Tibial nerve (tissue), 3 donors: ENCODE data around the gene KIZ.

Source experiments
- CTCF ChIP-seq, 5 experiments: fragments of 200-600 bp in 3 of 5; fragments of 450-650 bp in 2 of 5; sonication (generic) in 3 of 5; IDR thresholded peaks; one replicate each; pipeline ENCODE4 v1.5.1; 2016 to 2019; ENCODE audit warnings: antibody characterized with exemption in 5 of 5, mild to moderate bottlenecking in 3 of 5, moderate library complexity in 2 of 5
- POLR2A ChIP-seq, 2 donors: fragments of 450-650 bp; IDR thresholded peaks; one replicate each; pipeline ENCODE4 v1.6.1; 2017; ENCODE audit warnings: antibody characterized with exemption in 2 of 2, mild to moderate bottlenecking in 2 of 2, moderate library complexity in 2 of 2

- no peak for TF ChIP-seq CTCF (IDR thresholded peaks at IDR 0.05)
- TF ChIP-seq POLR2A (IDR thresholded peaks at IDR 0.05): no peak
Observed at GRCh38 chr20:21105429-21106170, 20.3 kb upstream of the KIZ start.
